GM18519 (cell line): ENCODE results near the gene ARHGAP18.

Experiments used
- ATAC-seq: cut with Tn5 transposase; IDR thresholded peaks from one replicate; pipeline ENCODE4 v1.9.1; 2021; ENCODE audit warnings: mild to moderate bottlenecking, moderate library complexity; ENCODE audit not compliant: unreplicated experiment, low FRiP score

Gene ARHGAP18

GRCh38 chr6:129555206-129555832 lies 154.7 kb downstream of the ARHGAP18 start:
- no peak for ATAC-seq

GRCh38 chr6:129552413-129552812 lies 157.6 kb downstream of the ARHGAP18 start:
- no peak for ATAC-seq

GRCh38 chr6:129551486-129551885 lies 158.5 kb downstream of the ARHGAP18 start:
- ATAC-seq = no peak

GRCh38 chr6:129546702-129547101 lies 163.3 kb downstream of the ARHGAP18 start:
- no peak for ATAC-seq

- no peak for ATAC-seq
Observed at GRCh38 chr6:129544892-129545612, 164.9 kb downstream of the ARHGAP18 start.

- ATAC-seq = no peak
Observed at GRCh38 chr6:129543981-129544380, 166.0 kb downstream of the ARHGAP18 start.

GRCh38 chr6:129542705-129543104 lies 167.3 kb downstream of the ARHGAP18 start:
- ATAC-seq = no peak

- no peak for ATAC-seq
Observed at GRCh38 chr6:129539032-129539431, 170.9 kb downstream of the ARHGAP18 start.

GRCh38 chr6:129536271-129536670 lies 173.7 kb downstream of the ARHGAP18 start:
- ATAC-seq = no peak

- ATAC-seq = no peak
Observed at GRCh38 chr6:129534926-129535325, 175.1 kb downstream of the ARHGAP18 start.
